ENCODE measurements around the gene NPAS3. TPM values are rescaled to one million over a fixed set of nuclear protein-coding genes. Genes with fewer than 3 reads are reported as not detected.

NPAS3 gene
- total RNA-seq, 1 donor from 2014 or later = 0.08 TPM

DNA sequence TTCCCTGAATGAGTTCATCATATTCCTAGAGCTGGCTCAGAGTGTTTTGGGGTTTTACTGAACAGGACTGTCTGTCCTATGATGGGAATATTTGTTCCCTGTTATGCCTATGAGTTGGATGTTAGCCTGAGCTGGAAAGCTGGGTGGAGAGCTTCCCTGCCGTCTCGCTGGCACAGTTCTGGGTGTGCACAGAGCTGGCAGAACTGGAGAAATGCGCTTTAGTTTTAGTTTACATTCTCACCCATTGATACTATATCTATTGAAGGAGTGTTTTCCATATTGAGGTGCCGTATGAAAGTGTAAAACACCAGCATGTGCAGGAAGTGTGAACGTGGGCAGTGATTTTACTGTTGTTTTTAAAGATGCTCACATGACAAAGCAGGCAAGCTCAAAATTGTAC is 549.9 kb downstream of the NPAS3 start:
- ATAC-seq = no peak

- no peak for ATAC-seq
Measured at GRCh38 chr14:33490555-33490954, 551.9 kb downstream of the NPAS3 start.

DNA sequence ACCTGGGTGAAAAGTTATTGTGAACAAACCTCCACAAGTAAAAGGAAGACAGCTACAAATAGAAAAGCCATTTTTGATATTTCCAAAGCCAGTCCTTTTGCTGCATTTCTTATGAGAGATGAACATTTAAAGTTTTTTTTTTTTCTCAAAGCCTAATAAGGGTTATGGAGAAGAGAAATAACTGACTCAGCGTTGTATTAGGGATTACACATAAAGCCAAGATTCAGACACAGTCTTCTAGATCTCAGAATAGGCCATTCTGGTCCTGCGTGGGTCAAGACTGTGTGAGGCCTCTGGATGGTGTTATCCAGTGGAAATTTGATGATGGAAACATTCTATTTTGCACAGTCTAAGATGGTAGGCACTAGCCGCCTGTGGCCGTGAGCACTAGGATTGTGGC is 552.4 kb downstream of the NPAS3 start:
- no peak for ATAC-seq

DNA sequence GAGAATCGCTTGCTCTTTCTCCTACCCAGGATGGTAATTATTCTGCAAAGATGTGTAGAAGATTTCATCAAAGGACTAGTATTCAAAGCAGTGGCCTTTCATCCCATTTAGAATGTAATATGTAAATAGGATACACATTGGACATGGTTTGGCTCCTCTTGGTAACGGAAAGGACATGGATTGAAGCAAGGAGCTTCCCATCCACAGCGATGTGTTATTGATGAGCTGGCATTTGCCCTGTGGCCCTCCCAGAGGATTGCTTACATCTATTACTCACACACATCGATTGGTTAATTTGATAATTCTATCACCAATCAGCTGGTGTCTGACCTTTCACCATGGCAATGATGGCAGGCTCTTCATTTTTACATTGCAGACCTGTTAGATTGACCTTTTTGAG is 553.8 kb downstream of the NPAS3 start:
- ATAC-seq = no peak

GRCh38 chr14:33493266-33493665 is 554.6 kb downstream of the NPAS3 start:
- ATAC-seq = no peak

DNA sequence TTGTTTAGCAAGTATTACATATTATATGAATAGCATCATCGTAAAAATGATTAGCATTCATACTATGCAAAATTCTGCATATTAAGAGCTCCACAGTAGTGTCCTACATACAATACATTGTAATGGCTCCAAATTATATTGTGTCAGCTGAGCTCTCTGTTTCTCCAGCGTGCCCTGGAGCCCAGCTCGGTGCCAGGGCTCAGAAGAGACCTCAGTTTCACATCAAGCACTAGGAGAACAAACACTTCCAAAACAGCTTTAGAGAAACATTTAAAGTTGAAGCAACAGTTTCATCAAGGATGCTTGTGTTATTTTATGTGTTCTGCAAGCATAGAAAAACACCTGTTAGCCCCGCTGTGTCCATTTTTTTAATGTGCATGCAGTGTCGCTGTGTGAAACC is 555.3 kb downstream of the NPAS3 start:
- no peak for ATAC-seq

DNA sequence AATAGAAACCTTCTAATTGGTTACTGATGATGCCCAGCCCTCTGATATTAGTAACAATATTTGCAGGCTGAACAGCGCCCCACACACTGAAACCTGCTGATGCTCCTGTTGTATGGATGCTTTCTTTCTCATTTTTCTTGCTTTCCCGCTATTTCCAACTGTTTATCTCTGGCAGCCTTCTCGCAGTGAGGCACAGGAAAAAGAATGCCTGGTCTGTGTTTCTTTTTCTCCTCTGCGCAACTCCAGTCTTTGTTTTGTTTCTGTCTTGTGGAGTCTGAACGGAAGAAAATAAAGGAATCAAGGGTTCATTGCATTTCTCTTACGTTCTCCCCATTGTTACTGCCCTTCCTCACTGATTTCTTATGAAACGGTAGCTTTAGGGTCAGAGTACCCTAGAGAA is 561.0 kb downstream of the NPAS3 start:
- no peak for ATAC-seq

GRCh38 chr14:33504246-33505099 is 565.8 kb downstream of the NPAS3 start:
- ATAC-seq = no peak

GRCh38 chr14:33505266-33505962 is 566.7 kb downstream of the NPAS3 start:
- no peak for ATAC-seq

GRCh38 chr14:33505963-33506329 is 567.3 kb downstream of the NPAS3 start:
- no peak for ATAC-seq

- no peak for ATAC-seq
Measured at GRCh38 chr14:33508126-33509062, 569.7 kb downstream of the NPAS3 start.

GRCh38 chr14:33509454-33509853 is 570.8 kb downstream of the NPAS3 start:
- no peak for ATAC-seq

GRCh38 chr14:33510063-33510481 is 571.4 kb downstream of the NPAS3 start:
- ATAC-seq = no peak

DNA sequence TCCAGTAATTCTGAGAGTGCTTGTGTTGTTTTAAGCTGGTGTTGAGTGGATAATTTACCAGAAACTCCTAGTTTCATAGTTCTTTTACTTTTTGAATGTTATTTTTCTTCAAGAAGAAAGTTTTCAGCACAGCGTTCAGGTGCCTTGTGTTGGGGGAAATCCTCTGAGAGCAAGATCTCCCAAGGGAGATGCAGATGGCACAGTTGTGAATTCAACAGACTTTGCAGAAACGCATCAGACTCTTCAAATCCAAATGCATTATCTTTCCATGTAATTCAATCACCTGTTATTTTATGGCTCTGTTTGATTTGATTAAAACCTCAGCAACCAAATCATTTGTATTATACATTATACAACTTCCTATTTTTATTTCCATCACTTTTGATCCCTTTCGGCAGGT is 572.3 kb downstream of the NPAS3 start:
- ATAC-seq = no peak

DNA sequence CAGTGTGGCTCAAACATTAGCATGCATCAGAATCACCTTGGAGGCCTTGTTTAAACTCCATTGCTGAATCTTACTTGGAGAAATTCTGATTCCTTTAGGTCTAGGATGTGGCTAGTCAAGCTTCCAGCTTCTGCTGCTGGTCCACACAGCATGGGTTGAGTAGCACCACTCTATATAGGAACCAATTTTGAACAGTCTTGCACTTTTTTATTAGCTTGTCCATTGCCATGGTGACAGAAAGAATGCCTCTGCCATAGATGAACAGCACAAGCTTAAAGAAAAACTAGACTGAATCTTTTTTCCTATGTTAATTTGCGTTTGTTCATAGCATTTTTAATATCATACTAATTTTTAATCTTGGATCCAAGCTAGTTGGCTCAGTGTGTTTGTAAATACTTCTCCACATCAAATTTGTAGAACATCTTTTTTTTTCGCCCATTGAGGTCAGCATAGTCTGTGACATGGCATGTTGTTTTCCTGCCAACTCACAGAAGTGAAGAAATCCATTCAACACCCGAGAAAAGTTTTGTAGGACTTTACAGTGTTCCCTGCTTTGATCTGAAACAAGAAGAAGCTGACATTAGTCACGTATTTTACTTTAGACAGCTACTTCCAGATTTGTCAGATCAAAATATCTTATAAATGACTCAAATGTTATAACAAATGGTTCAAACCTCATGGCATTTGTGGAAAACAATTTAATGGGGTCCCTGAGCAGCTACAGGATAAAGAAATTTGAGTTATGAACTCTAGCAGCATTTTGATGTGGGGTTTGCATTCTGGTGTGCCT is 573.4 kb downstream of the NPAS3 start:
- ATAC-seq = no peak

GRCh38 chr14:33515441-33515840 is 576.8 kb downstream of the NPAS3 start:
- no peak for ATAC-seq

DNA sequence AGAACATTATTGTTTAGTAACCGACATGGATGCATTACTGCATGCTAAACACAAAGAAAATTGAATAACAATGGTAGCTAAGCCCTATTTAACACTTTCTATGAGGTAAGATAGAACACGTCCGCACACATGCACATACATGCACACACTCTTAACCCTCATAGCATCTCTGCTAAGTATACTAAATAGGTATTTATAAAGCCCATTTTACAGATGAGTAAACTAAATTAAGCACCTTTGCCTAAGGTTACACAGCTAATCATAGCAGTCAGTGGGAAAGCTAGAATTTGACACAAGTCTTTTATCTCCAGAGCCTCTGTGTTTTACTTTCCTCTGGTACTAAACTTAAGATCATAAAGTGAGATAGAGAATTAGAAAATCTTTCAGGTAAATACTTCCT is 577.2 kb downstream of the NPAS3 start:
- ATAC-seq = no peak

DNA sequence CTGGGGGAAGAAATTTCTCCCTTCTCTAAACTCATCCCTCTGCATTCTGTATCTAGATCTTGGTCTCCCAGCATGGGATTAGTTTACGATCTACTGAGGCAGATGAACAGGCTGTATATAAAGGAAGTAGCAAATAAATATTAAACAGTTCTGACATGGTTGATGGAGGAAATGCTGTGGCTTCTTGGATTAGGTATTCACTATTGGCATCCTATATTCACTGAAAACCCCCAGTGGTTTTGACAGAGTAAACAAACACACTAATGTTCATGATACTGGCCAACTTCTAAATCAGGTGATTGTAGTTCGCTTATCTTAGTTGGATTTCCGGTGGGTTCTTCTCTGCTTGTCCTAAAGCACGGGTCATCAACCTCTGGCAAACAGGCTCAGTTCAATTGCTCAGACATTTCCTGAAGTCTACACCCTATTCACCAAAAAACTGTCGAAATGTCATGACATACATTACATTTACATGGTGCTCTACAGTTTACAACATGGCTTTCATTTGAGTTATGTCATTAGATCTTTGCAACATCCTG is 578.3 kb downstream of the NPAS3 start:
- ATAC-seq = no peak

GRCh38 chr14:33521192-33521591 is 582.5 kb downstream of the NPAS3 start:
- no peak for ATAC-seq

GRCh38 chr14:33524244-33524643 is 585.6 kb downstream of the NPAS3 start:
- no peak for ATAC-seq

DNA sequence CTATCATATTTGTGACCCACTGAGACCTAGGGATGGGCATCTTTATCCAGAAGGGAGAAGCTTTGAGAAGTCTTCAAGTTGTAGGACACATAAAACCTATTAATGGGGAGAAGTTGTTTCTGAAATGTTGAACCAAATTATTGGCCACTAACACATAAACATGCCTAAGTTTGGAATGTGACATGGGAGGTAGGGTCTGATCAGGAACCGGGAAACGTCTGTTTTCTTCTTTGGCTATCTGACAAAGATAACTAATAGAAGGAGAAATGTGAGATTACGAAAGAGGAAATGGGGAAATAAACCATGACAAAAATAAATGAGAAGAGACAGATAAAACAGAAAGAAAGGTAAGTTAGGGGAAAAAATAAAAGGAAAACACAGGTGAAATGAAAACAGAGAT is 586.9 kb downstream of the NPAS3 start:
- ATAC-seq = no peak

All from esophagus mucosa (tissue), 1 donor.